ENCODE results near the gene LRRC37A.
"Not testable (repeated sequence)": the region's sequence is repeated elsewhere in the genome, so short reads cannot be mapped to it uniquely, and the experiment has no call there.

DNA sequence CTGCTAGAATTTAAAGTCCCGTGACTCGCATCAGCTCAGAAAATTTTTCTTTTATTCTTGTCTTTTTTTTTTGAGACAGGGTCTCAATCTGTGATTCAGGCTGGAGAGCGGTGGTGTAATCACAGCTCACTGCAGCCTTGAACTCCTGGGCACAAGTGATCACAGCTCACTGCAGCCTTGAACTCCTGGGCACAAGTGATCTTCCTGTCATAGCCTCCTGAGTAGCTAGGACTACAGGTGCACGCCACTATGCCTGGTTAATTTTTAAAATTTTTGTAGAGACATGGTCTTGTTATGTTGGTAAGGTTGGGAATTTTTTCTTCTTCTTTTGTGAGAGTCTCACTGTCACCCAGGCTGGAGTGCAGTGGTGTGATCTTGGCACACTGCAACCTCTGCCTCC lies 13.6 kb upstream of the LRRC37A start:
- TF ChIP-seq, protein P1, sequence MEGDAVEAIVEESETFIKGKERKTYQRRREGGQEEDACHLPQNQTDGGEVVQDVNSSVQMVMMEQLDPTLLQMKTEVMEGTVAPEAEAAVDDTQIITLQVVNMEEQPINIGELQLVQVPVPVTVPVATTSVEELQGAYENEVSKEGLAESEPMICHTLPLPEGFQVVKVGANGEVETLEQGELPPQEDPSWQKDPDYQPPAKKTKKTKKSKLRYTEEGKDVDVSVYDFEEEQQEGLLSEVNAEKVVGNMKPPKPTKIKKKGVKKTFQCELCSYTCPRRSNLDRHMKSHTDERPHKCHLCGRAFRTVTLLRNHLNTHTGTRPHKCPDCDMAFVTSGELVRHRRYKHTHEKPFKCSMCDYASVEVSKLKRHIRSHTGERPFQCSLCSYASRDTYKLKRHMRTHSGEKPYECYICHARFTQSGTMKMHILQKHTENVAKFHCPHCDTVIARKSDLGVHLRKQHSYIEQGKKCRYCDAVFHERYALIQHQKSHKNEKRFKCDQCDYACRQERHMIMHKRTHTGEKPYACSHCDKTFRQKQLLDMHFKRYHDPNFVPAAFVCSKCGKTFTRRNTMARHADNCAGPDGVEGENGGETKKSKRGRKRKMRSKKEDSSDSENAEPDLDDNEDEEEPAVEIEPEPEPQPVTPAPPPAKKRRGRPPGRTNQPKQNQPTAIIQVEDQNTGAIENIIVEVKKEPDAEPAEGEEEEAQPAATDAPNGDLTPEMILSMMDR (IDR thresholded peaks at IDR 0.05): not testable (repeated sequence)
- TF ChIP-seq JUN (CRISPR knock-in tag; IDR thresholded peaks at IDR 0.05); ELF4 (CRISPR knock-in tag; IDR thresholded peaks at IDR 0.05; ENCODE audit: low read depth); ZNF423 (CRISPR knock-in tag; IDR thresholded peaks at IDR 0.05); ZNF138 (CRISPR knock-in tag; conservative IDR thresholded peaks at IDR 0.05); NFE2L1 (CRISPR knock-in tag; IDR thresholded peaks at IDR 0.05); NR2C2 (CRISPR knock-in tag; IDR thresholded peaks at IDR 0.05); TEAD4 (CRISPR knock-in tag; IDR thresholded peaks at IDR 0.05); ATF1 (CRISPR knock-in tag; IDR thresholded peaks at IDR 0.05); ESRRA (CRISPR knock-in tag; IDR thresholded peaks at IDR 0.05; ENCODE audit: borderline replicate concordance): not testable (repeated sequence)
- TF ChIP-seq, protein P2, sequence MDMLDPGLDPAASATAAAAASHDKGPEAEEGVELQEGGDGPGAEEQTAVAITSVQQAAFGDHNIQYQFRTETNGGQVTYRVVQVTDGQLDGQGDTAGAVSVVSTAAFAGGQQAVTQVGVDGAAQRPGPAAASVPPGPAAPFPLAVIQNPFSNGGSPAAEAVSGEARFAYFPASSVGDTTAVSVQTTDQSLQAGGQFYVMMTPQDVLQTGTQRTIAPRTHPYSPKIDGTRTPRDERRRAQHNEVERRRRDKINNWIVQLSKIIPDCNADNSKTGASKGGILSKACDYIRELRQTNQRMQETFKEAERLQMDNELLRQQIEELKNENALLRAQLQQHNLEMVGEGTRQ (CRISPR knock-in tag; IDR thresholded peaks at IDR 0.05): not testable (repeated sequence)
- TF ChIP-seq, protein P3, sequence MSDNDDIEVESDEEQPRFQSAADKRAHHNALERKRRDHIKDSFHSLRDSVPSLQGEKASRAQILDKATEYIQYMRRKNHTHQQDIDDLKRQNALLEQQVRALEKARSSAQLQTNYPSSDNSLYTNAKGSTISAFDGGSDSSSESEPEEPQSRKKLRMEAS (CRISPR knock-in tag; IDR thresholded peaks at IDR 0.05): not testable (repeated sequence)
- TF ChIP-seq, protein P4, sequence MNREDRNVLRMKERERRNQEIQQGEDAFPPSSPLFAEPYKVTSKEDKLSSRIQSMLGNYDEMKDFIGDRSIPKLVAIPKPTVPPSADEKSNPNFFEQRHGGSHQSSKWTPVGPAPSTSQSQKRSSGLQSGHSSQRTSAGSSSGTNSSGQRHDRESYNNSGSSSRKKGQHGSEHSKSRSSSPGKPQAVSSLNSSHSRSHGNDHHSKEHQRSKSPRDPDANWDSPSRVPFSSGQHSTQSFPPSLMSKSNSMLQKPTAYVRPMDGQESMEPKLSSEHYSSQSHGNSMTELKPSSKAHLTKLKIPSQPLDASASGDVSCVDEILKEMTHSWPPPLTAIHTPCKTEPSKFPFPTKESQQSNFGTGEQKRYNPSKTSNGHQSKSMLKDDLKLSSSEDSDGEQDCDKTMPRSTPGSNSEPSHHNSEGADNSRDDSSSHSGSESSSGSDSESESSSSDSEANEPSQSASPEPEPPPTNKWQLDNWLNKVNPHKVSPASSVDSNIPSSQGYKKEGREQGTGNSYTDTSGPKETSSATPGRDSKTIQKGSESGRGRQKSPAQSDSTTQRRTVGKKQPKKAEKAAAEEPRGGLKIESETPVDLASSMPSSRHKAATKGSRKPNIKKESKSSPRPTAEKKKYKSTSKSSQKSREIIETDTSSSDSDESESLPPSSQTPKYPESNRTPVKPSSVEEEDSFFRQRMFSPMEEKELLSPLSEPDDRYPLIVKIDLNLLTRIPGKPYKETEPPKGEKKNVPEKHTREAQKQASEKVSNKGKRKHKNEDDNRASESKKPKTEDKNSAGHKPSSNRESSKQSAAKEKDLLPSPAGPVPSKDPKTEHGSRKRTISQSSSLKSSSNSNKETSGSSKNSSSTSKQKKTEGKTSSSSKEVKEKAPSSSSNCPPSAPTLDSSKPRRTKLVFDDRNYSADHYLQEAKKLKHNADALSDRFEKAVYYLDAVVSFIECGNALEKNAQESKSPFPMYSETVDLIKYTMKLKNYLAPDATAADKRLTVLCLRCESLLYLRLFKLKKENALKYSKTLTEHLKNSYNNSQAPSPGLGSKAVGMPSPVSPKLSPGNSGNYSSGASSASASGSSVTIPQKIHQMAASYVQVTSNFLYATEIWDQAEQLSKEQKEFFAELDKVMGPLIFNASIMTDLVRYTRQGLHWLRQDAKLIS (CRISPR knock-in tag; IDR thresholded peaks at IDR 0.05; ENCODE audit: borderline replicate concordance): not testable (repeated sequence)
- TF ChIP-seq, protein P5, sequence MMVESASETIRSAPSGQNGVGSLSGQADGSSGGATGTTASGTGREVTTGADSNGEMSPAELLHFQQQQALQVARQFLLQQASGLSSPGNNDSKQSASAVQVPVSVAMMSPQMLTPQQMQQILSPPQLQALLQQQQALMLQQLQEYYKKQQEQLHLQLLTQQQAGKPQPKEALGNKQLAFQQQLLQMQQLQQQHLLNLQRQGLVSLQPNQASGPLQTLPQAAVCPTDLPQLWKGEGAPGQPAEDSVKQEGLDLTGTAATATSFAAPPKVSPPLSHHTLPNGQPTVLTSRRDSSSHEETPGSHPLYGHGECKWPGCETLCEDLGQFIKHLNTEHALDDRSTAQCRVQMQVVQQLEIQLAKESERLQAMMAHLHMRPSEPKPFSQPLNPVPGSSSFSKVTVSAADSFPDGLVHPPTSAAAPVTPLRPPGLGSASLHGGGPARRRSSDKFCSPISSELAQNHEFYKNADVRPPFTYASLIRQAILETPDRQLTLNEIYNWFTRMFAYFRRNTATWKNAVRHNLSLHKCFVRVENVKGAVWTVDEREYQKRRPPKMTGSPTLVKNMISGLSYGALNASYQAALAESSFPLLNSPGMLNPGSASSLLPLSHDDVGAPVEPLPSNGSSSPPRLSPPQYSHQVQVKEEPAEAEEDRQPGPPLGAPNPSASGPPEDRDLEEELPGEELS (CRISPR knock-in tag; IDR thresholded peaks at IDR 0.05): not testable (repeated sequence)

Measured in WTC11 (cell line).